Panc1 (cell line): ENCODE data around the gene MZB1. TPM values are rescaled to one million over a fixed set of nuclear protein-coding genes. Genes with fewer than 3 reads are reported as not detected.

ENCODE experiments used
- ATAC-seq: fragments of 200-7000 bp; cut with Tn5 transposase; 2 replicates; pipeline ENCODE4 v1.9.1; 2020; ENCODE audit warnings: mild to moderate bottlenecking, moderate library complexity
- BruUV-seq: library from RNA; stranded (reverse); fragments of 400-500 nt; replicated peaks from 2 replicates; lab custom pipeline; 2021; lab: Mats Ljungman, UMichigan
- CTCF ChIA-PET: fragments of 300-600 bp; sonication (Branson Sonifier 250); formaldehyde crosslinking; loops from one replicate; lab custom pipeline; 2022; ENCODE audit warnings: antibody characterized with exemption; lab: Charles Lee
- POLR2A ChIA-PET: fragments of 300-600 bp; sonication (Branson Sonifier 250); formaldehyde crosslinking; loops from one replicate; lab custom pipeline; 2022; ENCODE audit warnings: antibody characterized with exemption; lab: Charles Lee
- DNase-seq: peaks from one replicate; pipeline ENCODE4 v3.0.0-alpha.2; 2010; ENCODE audit warnings: low read depth, low spot score
- H3K27ac ChIP-seq: 2 replicates; pipeline ENCODE4 v1.5.1; 2011; ENCODE audit warnings: mild to moderate bottlenecking, low read length, inconsistent platforms
- H3K27me3 ChIP-seq: fragments of 200-500 bp; sonication (Bioruptor generic); 2 replicates; pipeline ENCODE4 v1.6.0; 2014; ENCODE audit warnings: low read length, inconsistent platforms; ENCODE audit not compliant: control insufficient read depth, insufficient read depth
- H3K36me3 ChIP-seq: fragments of 200-500 bp; sonication (Bioruptor generic); 2 replicates; pipeline ENCODE4 v1.5.1; 2014; ENCODE audit warnings: inconsistent platforms, mild to moderate bottlenecking, low read length, moderate library complexity; ENCODE audit not compliant: control insufficient read depth, insufficient read depth
- H3K4me1 ChIP-seq: 2 replicates; pipeline ENCODE4 v1.5.1; 2011; ENCODE audit warnings: inconsistent platforms, mild to moderate bottlenecking, low read length, moderate library complexity; ENCODE audit not compliant: control insufficient read depth, insufficient read depth
- H3K4me3 ChIP-seq, 2 experiments: 2 replicates each; pipeline ENCODE4 v1.5.1; 2011 to 2012; ENCODE audit warnings: low read depth in 2 of 2, low read length in 2 of 2, mild to moderate bottlenecking in 2 of 2, inconsistent platforms in 1 of 2, moderate library complexity in 1 of 2
- H3K9me3 ChIP-seq: fragments of 200-500 bp; sonication (Bioruptor generic); 2 replicates; pipeline ENCODE4 v1.5.1; 2014; ENCODE audit warnings: low read depth, mild to moderate bottlenecking, inconsistent platforms, low read length, moderate library complexity; ENCODE audit not compliant: control insufficient read depth, insufficient read depth
- POLR2AphosphoS5 ChIP-seq: IDR thresholded peaks from 2 replicates; pipeline ENCODE4 v1.6.1; 2012; ENCODE audit warnings: mild to moderate bottlenecking, low read depth, low read length, moderate library complexity
- SIN3A ChIP-seq: IDR thresholded peaks from 2 replicates; pipeline ENCODE4 v1.6.1; 2012; ENCODE audit warnings: low read depth, mild to moderate bottlenecking, low read length, moderate library complexity, borderline replicate concordance; ENCODE audit not compliant: insufficient read depth
- TCF7L2 ChIP-seq: IDR thresholded peaks from 2 replicates; pipeline ENCODE4 v1.6.1; 2011; ENCODE audit warnings: mild to moderate bottlenecking, low read depth, low read length, inconsistent platforms
- in situ Hi-C: cut with HindIII; loops from 2 replicates; pipeline ENCODE4 v1.10.0; 2016; ENCODE audit warnings: low sequenced_read_pairs, low pct_unique_long_range_greater_than_20kb
- intact Hi-C: fragments of 100-400 bp; cut with micrococcal nuclease; formaldehyde crosslinking; loops from one replicate; pipeline ENCODE4 v1.10.0; 2022; ENCODE audit not compliant: unreplicated experiment
- total RNA-seq: library from RNA; stranded (reverse); gene quantifications from one replicate; pipeline ENCODE4 v1.2.1, GENCODE V29; 2021; ENCODE audit not compliant: unreplicated experiment
- TF ChIP-seq, protein P1 (sequence below): fragments of 450-650 bp; IDR thresholded peaks from 2 replicates; pipeline ENCODE4 v1.5.1; 2017; ENCODE audit warnings: mild to moderate bottlenecking
- TF ChIP-seq, protein P2 (sequence below), 2 experiments: IDR thresholded peaks; 2 replicates each; pipeline ENCODE4 v1.6.1; 2011 to 2012; ENCODE audit warnings: low read depth in 2 of 2, control low read depth in 1 of 2, low read length in 1 of 2, mild to moderate bottlenecking in 1 of 2, moderate library complexity in 1 of 2; ENCODE audit not compliant: insufficient read depth in 1 of 2

The MZB1 gene
- total RNA-seq, 1 experiment from 2014 or later, result 0.49 TPM

DNA sequence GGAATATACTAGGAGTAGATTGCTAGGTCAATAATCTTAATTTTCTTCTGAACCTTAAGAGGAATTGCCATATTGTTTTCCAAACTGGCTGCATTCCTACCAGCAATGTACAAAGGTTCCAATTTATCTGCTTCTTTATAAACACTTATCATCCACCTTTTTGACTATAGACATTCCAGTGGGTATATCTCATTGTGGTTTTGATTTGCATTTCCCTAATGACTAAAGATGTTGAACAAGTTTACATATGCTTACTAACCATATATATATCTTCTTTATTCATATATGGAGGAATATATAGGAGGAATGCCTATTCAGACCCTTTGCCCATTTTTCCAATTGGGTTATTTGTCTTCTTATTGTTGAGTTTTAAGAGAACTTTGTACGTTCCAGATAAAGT lies 42.0 kb upstream of the MZB1 start:
- H3K4me3 ChIP-seq, result no peak overlapping the region
- intact Hi-C loops (no loop called here), in situ Hi-C loops (no loop called here)
- CTCF ChIA-PET, result no interaction called here
- ATAC-seq (no peak), DNase-seq (no peak)
- POLR2A ChIA-PET, result no interaction called here
- no peak for TF ChIP-seq TCF7L2
- TF ChIP-seq, protein P1, sequence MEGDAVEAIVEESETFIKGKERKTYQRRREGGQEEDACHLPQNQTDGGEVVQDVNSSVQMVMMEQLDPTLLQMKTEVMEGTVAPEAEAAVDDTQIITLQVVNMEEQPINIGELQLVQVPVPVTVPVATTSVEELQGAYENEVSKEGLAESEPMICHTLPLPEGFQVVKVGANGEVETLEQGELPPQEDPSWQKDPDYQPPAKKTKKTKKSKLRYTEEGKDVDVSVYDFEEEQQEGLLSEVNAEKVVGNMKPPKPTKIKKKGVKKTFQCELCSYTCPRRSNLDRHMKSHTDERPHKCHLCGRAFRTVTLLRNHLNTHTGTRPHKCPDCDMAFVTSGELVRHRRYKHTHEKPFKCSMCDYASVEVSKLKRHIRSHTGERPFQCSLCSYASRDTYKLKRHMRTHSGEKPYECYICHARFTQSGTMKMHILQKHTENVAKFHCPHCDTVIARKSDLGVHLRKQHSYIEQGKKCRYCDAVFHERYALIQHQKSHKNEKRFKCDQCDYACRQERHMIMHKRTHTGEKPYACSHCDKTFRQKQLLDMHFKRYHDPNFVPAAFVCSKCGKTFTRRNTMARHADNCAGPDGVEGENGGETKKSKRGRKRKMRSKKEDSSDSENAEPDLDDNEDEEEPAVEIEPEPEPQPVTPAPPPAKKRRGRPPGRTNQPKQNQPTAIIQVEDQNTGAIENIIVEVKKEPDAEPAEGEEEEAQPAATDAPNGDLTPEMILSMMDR, result no peak
- TF ChIP-seq, protein P2, sequence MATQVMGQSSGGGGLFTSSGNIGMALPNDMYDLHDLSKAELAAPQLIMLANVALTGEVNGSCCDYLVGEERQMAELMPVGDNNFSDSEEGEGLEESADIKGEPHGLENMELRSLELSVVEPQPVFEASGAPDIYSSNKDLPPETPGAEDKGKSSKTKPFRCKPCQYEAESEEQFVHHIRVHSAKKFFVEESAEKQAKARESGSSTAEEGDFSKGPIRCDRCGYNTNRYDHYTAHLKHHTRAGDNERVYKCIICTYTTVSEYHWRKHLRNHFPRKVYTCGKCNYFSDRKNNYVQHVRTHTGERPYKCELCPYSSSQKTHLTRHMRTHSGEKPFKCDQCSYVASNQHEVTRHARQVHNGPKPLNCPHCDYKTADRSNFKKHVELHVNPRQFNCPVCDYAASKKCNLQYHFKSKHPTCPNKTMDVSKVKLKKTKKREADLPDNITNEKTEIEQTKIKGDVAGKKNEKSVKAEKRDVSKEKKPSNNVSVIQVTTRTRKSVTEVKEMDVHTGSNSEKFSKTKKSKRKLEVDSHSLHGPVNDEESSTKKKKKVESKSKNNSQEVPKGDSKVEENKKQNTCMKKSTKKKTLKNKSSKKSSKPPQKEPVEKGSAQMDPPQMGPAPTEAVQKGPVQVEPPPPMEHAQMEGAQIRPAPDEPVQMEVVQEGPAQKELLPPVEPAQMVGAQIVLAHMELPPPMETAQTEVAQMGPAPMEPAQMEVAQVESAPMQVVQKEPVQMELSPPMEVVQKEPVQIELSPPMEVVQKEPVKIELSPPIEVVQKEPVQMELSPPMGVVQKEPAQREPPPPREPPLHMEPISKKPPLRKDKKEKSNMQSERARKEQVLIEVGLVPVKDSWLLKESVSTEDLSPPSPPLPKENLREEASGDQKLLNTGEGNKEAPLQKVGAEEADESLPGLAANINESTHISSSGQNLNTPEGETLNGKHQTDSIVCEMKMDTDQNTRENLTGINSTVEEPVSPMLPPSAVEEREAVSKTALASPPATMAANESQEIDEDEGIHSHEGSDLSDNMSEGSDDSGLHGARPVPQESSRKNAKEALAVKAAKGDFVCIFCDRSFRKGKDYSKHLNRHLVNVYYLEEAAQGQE (IDR thresholded peaks at IDR 0.05; ENCODE audit: insufficient read depth in 1 of 2, low read depth in 2 of 2, low read length in 1 of 2), result no peak
- TF ChIP-seq POLR2AphosphoS5, result no peak
- no peak for TF ChIP-seq SIN3A
- H3K4me1 ChIP-seq, result no peaks in the 10 kb centered on the region
- no peaks in the 10 kb centered on the region for H3K36me3 ChIP-seq
- H3K27ac ChIP-seq, result no peak overlapping the region
- BruUV-seq, result no TSS peak
- no peaks in the 10 kb centered on the region for H3K27me3 ChIP-seq
- no peaks in the 10 kb centered on the region for H3K9me3 ChIP-seq

GRCh38 chr5:139430015-139430414 lies 40.3 kb upstream of the MZB1 start:
- in situ Hi-C loops, result no loop called here
- Histone ChIP-seq H3K27ac (no peak overlapping the region), H3K4me1 (no peaks in the 10 kb centered on the region), H3K27me3 (no peaks in the 10 kb centered on the region), H3K4me3 (no peak overlapping the region), H3K36me3 (no peaks in the 10 kb centered on the region), H3K9me3 (no peaks in the 10 kb centered on the region)
- intact Hi-C loops, result no loop called here
- ChIA-PET POLR2A (no interaction called here), CTCF (no interaction called here)
- TF ChIP-seq SIN3A (no peak), POLR2AphosphoS5 (no peak), TCF7L2 (no peak)
- TF ChIP-seq, protein P2 (IDR thresholded peaks at IDR 0.05; ENCODE audit: insufficient read depth in 1 of 2, low read depth in 2 of 2, low read length in 1 of 2), result no peak
- TF ChIP-seq, protein P1, result no peak
- DNase-seq (no peak), ATAC-seq (no peak)
- no TSS peak for BruUV-seq
